AG09319 (cell line): ENCODE data around the gene CBLB.

Experiments used
- DNase-seq: peaks from one replicate; pipeline ENCODE4 v3.0.0-alpha.2; 2010; ENCODE audit warnings: low read depth; ENCODE audit errors: extremely low read depth
- TF ChIP-seq, protein P1 (sequence below): IDR thresholded peaks from 2 replicates; pipeline ENCODE4 v1.5.1; 2011; ENCODE audit warnings: low read depth, mild to moderate bottlenecking, inconsistent platforms, low read length, moderate library complexity

Gene CBLB

DNA sequence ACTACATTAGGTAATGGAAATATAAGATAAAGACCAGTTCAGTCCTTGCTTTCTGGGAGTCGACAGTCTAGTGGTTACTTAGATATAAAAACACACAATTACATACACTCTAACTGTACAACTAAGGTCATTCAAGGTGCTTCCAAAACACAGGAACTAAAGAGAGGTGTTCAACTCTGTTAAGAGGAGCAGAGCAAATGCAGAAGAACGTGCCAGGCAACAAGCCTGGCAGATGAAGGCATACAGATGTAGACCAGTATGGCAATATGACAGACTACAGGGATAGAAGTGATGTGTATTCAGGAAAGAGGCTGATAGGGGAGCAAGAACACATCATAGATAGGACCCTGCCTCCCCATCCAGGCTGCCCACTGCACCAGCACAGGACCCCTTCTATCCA, 78.3 kb downstream of the CBLB start:
- TF ChIP-seq, protein P1, sequence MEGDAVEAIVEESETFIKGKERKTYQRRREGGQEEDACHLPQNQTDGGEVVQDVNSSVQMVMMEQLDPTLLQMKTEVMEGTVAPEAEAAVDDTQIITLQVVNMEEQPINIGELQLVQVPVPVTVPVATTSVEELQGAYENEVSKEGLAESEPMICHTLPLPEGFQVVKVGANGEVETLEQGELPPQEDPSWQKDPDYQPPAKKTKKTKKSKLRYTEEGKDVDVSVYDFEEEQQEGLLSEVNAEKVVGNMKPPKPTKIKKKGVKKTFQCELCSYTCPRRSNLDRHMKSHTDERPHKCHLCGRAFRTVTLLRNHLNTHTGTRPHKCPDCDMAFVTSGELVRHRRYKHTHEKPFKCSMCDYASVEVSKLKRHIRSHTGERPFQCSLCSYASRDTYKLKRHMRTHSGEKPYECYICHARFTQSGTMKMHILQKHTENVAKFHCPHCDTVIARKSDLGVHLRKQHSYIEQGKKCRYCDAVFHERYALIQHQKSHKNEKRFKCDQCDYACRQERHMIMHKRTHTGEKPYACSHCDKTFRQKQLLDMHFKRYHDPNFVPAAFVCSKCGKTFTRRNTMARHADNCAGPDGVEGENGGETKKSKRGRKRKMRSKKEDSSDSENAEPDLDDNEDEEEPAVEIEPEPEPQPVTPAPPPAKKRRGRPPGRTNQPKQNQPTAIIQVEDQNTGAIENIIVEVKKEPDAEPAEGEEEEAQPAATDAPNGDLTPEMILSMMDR = no peak
- DNase-seq = no peak

GRCh38 chr3:105788593-105788992, 80.2 kb downstream of the CBLB start:
- DNase-seq = no peak
- TF ChIP-seq, protein P1 = no peak

- TF ChIP-seq, protein P1 = no peak
- DNase-seq = no peak
Observed at GRCh38 chr3:105787453-105787852, 81.4 kb downstream of the CBLB start.

DNA sequence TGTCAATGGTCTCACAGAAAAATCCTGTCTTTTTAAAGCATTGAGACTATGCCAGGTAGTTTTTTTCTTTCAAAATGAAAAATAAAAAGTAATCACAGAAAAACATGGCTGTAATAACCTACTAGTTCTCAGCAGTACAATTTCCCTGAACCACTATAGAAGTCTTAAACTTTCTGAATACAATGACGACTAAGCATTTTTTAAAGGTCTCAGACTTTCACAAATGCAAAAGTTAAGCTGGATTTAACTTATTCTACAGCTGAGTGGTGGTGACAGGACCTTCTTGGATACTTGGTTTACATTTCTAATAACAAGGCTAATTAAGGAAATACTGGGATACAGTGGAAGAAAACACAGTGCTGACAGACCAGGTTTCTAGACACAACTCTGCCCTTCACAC, 81.8 kb downstream of the CBLB start:
- no peak for DNase-seq
- TF ChIP-seq, protein P1 = no peak

- TF ChIP-seq, protein P1 = no peak
- no peak for DNase-seq
Observed at GRCh38 chr3:105786241-105786640, 82.6 kb downstream of the CBLB start.

- no peak for DNase-seq
- TF ChIP-seq, protein P1 = no peak
Observed at GRCh38 chr3:105785803-105786202, 83.0 kb downstream of the CBLB start.

- no peak for DNase-seq
- TF ChIP-seq, protein P1 = no peak
Observed at GRCh38 chr3:105783631-105784030, 85.2 kb downstream of the CBLB start.

DNA sequence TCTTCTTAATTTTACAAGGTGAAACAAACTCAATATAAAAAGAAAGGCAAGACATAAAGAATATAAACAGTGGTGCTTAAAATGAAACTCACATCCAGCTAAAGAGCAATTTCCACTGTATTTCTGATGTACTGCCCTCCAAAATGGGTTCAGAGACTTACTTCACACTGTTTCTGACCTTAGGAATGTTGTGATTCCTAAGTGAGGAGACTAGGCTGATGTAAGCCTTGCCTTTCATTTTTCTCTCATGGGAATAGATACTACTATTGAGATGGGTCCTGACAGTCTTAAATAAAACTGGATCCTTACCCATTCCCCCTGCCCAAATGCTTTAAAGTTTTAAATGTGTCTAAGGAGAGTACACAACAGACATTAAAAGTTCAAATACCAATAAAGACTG, 86.9 kb downstream of the CBLB start:
- DNase-seq = no peak
- TF ChIP-seq, protein P1 = no peak
